DND-41 (cell line): ENCODE measurements around the gene RXRB.

Experiments
- ATAC-seq: fragments of 200-7000 bp; cut with Tn5 transposase; 3 replicates; pipeline ENCODE4 v1.9.1; 2021; ENCODE audit warnings: low read depth; ENCODE audit not compliant: insufficient read depth
- DNase-seq: peaks from one replicate; pipeline ENCODE4 v3.0.0-alpha.2; 2020
- H2AFZ ChIP-seq: 2 replicates; pipeline ENCODE4 v1.6.0; 2012; ENCODE audit warnings: low read depth, low read length
- H3K27ac ChIP-seq: 2 replicates; pipeline ENCODE4 v1.5.1; 2012; ENCODE audit warnings: low read length, inconsistent platforms
- H3K27me3 ChIP-seq: fragments of 200-600 bp; sonication (generic); 2 replicates; pipeline ENCODE4 v1.6.0; 2012; ENCODE audit warnings: low read length, mild to moderate bottlenecking, inconsistent platforms; ENCODE audit not compliant: insufficient read depth, poor library complexity
- H3K36me3 ChIP-seq: 2 replicates; pipeline ENCODE4 v1.5.1; 2012; ENCODE audit warnings: low read length, inconsistent platforms; ENCODE audit not compliant: insufficient read depth
- H3K4me1 ChIP-seq: 2 replicates; pipeline ENCODE4 v1.5.1; 2012; ENCODE audit warnings: mild to moderate bottlenecking, low read length; ENCODE audit not compliant: insufficient read depth
- H3K4me2 ChIP-seq: 2 replicates; pipeline ENCODE4 v1.6.0; 2012; ENCODE audit warnings: mild to moderate bottlenecking, moderate library complexity, low read length, inconsistent platforms; ENCODE audit not compliant: insufficient read depth
- H3K4me3 ChIP-seq, 2 experiments: fragments of 200-600 bp in 1 of 2; shearing (Covaris generic) in 1 of 2; 2 replicates each; pipeline ENCODE4 v1.5.1; 2012 to 2016; ENCODE audit warnings: inconsistent platforms in 2 of 2, low read length in 2 of 2, mild to moderate bottlenecking in 2 of 2, low read depth in 1 of 2, moderate library complexity in 1 of 2
- H3K79me2 ChIP-seq: 2 replicates; pipeline ENCODE4 v1.6.0; 2012; ENCODE audit warnings: low read length, inconsistent platforms; ENCODE audit not compliant: insufficient read depth
- H3K9ac ChIP-seq: 2 replicates; pipeline ENCODE4 v1.6.0; 2012; ENCODE audit warnings: low read depth, mild to moderate bottlenecking, inconsistent platforms, low read length, moderate library complexity
- H3K9me3 ChIP-seq: 2 replicates; pipeline ENCODE4 v1.5.1; 2012; ENCODE audit warnings: low read length, moderate library complexity, mild to moderate bottlenecking, inconsistent platforms; ENCODE audit not compliant: insufficient read depth, severe bottlenecking
- H4K20me1 ChIP-seq: 2 replicates; pipeline ENCODE4 v1.6.0; 2012; ENCODE audit warnings: low read length; ENCODE audit not compliant: insufficient read depth
- EZH2 ChIP-seq: IDR thresholded peaks from 3 replicates; pipeline ENCODE4 v1.6.1; 2012; ENCODE audit warnings: borderline replicate concordance, low read depth, mild to moderate bottlenecking, moderate library complexity, low read length, inconsistent platforms; ENCODE audit not compliant: severe bottlenecking
- TF ChIP-seq, protein P1 (sequence below): IDR thresholded peaks from 2 replicates; pipeline ENCODE4 v1.5.1; 2012; ENCODE audit warnings: borderline replicate concordance, low read length, moderate library complexity, mild to moderate bottlenecking; ENCODE audit not compliant: poor library complexity, severe bottlenecking; ENCODE audit errors: extremely low read depth

The RXRB gene

DNA sequence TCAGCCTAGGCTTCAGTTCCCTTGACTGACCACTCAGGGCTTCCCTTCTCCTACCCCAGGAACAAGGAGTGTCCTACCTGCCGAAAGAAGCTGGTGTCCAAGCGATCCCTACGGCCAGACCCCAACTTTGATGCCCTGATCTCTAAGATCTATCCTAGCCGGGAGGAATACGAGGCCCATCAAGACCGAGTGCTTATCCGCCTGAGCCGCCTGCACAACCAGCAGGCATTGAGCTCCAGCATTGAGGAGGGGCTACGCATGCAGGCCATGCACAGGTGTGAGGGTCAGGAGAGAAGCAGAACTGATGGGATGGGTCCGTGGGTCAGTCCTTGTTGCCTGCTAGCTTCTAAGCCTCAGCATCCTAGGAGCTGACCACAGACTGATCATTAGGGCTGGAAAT lies 9.4 kb upstream of the RXRB start:
- ATAC-seq (no peak), DNase-seq (no peak)
- Histone ChIP-seq H3K27ac (no peak overlapping the region), H3K9ac (no peak overlapping the region), H3K36me3 (peaks cover 13% of the 10 kb centered on the region), H3K9me3 (no peaks in the 10 kb centered on the region), H3K4me3 (no peak overlapping the region), H2AFZ (no peak overlapping the region), H3K4me1 (peaks cover 42% of the 10 kb centered on the region), H4K20me1 (peaks cover 10% of the 10 kb centered on the region; the same call in 1 of the 2 replicates), H3K27me3 (peaks cover 27% of the 10 kb centered on the region), H3K4me2 (no peak overlapping the region), H3K79me2 (peaks cover 13% of the 10 kb centered on the region; the same call in 1 of the 2 replicates)
- TF ChIP-seq EZH2, result no peak
- TF ChIP-seq, protein P1, sequence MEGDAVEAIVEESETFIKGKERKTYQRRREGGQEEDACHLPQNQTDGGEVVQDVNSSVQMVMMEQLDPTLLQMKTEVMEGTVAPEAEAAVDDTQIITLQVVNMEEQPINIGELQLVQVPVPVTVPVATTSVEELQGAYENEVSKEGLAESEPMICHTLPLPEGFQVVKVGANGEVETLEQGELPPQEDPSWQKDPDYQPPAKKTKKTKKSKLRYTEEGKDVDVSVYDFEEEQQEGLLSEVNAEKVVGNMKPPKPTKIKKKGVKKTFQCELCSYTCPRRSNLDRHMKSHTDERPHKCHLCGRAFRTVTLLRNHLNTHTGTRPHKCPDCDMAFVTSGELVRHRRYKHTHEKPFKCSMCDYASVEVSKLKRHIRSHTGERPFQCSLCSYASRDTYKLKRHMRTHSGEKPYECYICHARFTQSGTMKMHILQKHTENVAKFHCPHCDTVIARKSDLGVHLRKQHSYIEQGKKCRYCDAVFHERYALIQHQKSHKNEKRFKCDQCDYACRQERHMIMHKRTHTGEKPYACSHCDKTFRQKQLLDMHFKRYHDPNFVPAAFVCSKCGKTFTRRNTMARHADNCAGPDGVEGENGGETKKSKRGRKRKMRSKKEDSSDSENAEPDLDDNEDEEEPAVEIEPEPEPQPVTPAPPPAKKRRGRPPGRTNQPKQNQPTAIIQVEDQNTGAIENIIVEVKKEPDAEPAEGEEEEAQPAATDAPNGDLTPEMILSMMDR, result no peak

DNA sequence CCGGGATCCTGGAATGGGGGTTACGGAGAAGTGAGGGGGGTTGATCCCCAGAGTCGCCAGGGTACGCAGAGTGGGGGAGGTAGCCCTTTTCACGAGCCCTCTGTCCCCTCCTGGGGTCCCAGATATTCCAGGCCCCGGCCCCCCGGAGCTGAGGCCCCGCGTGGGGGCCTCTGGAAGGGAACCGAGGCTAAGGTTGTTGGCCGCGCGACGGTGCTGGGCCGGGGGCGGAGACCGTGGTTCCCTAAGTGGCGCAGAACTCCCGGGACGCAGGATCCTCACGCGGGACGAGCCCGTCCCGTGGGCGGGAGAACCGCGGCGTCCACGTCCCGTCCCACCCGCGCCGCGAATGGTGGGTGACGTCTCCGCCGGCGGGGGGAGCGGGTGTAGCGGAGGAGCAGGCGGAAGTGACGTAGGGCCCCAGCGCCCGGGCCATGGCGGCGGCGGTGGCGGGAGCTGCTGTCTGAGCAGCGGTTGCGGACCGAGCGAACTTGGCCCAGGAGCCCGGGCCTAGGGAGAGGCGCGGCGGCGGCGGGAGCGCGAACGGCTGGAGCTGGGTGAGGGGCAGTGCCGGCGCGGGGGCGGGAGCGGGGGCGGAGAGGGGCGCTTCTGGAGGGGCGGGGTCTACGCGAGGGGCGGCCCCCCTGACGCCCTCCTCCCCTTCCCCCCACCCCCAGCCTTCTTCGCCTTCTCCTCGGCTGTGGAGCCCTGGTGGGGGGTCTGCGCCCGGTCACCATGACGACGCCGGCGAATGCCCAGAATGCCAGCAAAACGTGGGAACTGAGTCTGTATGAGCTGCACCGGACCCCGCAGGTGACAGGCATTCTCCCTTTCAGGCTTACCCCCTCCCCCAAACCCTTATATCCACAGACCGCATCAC lies 7.9 kb upstream of the RXRB start, which contains the start of gene RING1:
TSS of gene RING1 (plus strand) at position 410 of the 877 bp plus-strand sequence. CDS start at position 733, 323 bp downstream.
- H3K27me3 ChIP-seq, result peaks cover 12% of the 10 kb centered on the region
- TF ChIP-seq EZH2, result no peak
- TF ChIP-seq, protein P1, result no peak
- H4K20me1 ChIP-seq, result peaks cover 7% of the 10 kb centered on the region
- H3K4me2 ChIP-seq, result peak within 1 kb of the TSS; percentile 88
- ATAC-seq (peak; percentile 63), DNase-seq (peak; percentile 85)
- H3K4me3 ChIP-seq, result peak within 1 kb of the TSS; percentile 76
- H3K79me2 ChIP-seq, result peaks cover 17% of the 10 kb centered on the region
- peak within 1 kb of the TSS; percentile 94 for H3K9ac ChIP-seq
- H3K27ac ChIP-seq, result peak within 1 kb of the TSS; percentile 81
- H3K9me3 ChIP-seq, result no peaks in the 10 kb centered on the region
- peaks cover 49% of the 10 kb centered on the region for H3K4me1 ChIP-seq
- H3K36me3 ChIP-seq, result peaks cover 21% of the 10 kb centered on the region
- H2AFZ ChIP-seq, result peak within 1 kb of the TSS; percentile 88

DNA sequence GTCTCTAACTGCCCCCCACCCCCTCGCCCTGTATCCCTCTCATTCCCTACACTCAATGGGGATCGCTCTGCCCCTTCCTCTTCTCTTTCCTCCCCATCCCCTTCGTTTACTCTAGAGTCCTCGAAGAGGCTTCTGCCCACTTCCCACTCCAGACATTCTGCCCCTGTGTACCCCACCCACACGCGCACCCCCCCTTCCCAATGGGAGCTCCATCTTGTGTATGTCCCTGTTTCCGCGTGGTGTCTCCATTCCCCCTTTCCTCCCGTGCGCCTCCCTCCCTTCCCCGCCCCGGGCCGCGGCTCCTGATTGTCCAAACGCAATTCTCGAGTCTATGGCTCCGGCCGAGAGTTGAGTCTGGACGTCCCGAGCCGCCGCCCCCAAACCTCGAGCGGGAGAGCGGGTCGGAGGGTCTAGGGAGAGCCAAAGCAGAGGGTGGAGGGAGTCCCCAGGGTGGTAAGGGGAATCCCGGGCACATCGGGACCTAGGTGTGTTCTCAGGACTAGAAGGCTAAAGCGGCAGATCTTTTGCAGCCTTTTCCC lies 7.2 kb upstream of the RXRB start:
- DNase-seq, result no peak
- Histone ChIP-seq H3K9ac (peak overlapping the region; percentile 94), H3K27ac (peak overlapping the region; percentile 81)

More for the DNA sequence above, 7.2 kb upstream of the RXRB start:
- no peak for ATAC-seq
- TF ChIP-seq EZH2, result no peak
- TF ChIP-seq, protein P1, result no peak
- peaks cover 7% of the 10 kb centered on the region for H4K20me1 ChIP-seq
- H3K4me3 ChIP-seq, result peak overlapping the region; percentile 76
- H3K9me3 ChIP-seq, result no peaks in the 10 kb centered on the region
- peaks cover 28% of the 10 kb centered on the region for H3K36me3 ChIP-seq
- peaks cover 5% of the 10 kb centered on the region for H3K27me3 ChIP-seq
- H3K79me2 ChIP-seq, result peaks cover 18% of the 10 kb centered on the region
- peak overlapping the region; percentile 88 for H2AFZ ChIP-seq
- H3K4me2 ChIP-seq, result peak overlapping the region; percentile 88
- peaks cover 49% of the 10 kb centered on the region for H3K4me1 ChIP-seq
